ENCODE data around the gene USP20.

DNA sequence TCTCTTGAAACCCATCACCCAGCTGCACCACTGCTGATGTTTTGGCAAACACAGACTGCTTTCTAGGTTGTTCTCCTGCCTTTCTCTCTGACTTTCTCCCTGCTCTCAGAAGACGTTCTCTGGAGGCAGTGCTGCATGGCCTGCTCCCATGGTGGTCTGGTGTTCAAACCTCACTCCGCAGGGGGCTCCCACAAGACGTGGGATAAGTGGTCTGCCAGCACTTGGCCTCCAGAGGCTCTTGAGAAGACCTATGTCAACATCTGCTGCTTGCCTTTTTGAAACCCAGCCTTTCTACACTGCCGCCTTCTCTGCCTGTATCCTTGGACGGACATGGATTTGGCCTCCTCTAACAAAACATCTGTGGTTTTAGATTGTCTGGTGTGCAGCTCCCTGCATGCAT lies 16.6 kb downstream of the USP20 start:
- TF ChIP-seq, protein P1, sequence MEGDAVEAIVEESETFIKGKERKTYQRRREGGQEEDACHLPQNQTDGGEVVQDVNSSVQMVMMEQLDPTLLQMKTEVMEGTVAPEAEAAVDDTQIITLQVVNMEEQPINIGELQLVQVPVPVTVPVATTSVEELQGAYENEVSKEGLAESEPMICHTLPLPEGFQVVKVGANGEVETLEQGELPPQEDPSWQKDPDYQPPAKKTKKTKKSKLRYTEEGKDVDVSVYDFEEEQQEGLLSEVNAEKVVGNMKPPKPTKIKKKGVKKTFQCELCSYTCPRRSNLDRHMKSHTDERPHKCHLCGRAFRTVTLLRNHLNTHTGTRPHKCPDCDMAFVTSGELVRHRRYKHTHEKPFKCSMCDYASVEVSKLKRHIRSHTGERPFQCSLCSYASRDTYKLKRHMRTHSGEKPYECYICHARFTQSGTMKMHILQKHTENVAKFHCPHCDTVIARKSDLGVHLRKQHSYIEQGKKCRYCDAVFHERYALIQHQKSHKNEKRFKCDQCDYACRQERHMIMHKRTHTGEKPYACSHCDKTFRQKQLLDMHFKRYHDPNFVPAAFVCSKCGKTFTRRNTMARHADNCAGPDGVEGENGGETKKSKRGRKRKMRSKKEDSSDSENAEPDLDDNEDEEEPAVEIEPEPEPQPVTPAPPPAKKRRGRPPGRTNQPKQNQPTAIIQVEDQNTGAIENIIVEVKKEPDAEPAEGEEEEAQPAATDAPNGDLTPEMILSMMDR (conservative IDR thresholded peaks at IDR 0.05): no peak
- no peak for TF ChIP-seq ZFX (IDR thresholded peaks at IDR 0.05)

All from C4-2B (cell line).